Activated gamma-delta T cell (primary cell): Measurements from ENCODE around the gene INO80D.
"Not testable (repeated sequence)": the region's sequence is repeated elsewhere in the genome, so short reads cannot be mapped to it uniquely, and the experiment has no call there.

Experiments
- DNase-seq: peaks from one replicate; lab custom pipeline; 2025; lab: John Stamatoyannopoulos, UW

INO80D gene

GRCh38 chr2:205976934-205977659 is 108.9 kb downstream of the INO80D start:
- not testable (repeated sequence) for DNase-seq

GRCh38 chr2:205976120-205976814 is 109.7 kb downstream of the INO80D start:
- DNase-seq = no peak

GRCh38 chr2:205975082-205975949 is 110.7 kb downstream of the INO80D start:
- DNase-seq = no peak

GRCh38 chr2:205972113-205972512 is 113.9 kb downstream of the INO80D start:
- no peak for DNase-seq

- no peak for DNase-seq
Observed at GRCh38 chr2:205970348-205970747, 115.6 kb downstream of the INO80D start.

- DNase-seq = no peak
Observed at GRCh38 chr2:205969584-205969983, 116.4 kb downstream of the INO80D start.

GRCh38 chr2:205967391-205968075 is 118.4 kb downstream of the INO80D start:
- DNase-seq = no peak

GRCh38 chr2:205965707-205966106 is 120.3 kb downstream of the INO80D start:
- no peak for DNase-seq

GRCh38 chr2:205964111-205964761 is 121.7 kb downstream of the INO80D start:
- no peak for DNase-seq

GRCh38 chr2:205959521-205959920 is 126.5 kb downstream of the INO80D start:
- no peak for DNase-seq

- no peak for DNase-seq
Observed at GRCh38 chr2:205957452-205958154, 128.4 kb downstream of the INO80D start.

- DNase-seq = no peak
Observed at GRCh38 chr2:205954707-205955106, 131.3 kb downstream of the INO80D start.

- no peak for DNase-seq
Observed at GRCh38 chr2:205952282-205952681, 133.7 kb downstream of the INO80D start.

GRCh38 chr2:205948883-205949282 is 137.1 kb downstream of the INO80D start:
- no peak for DNase-seq

GRCh38 chr2:205948496-205948837 is 137.5 kb downstream of the INO80D start:
- no peak for DNase-seq

- no peak for DNase-seq
Observed at GRCh38 chr2:205947621-205948495, 138.1 kb downstream of the INO80D start.

- no peak for DNase-seq
Observed at GRCh38 chr2:205946226-205946625, 139.7 kb downstream of the INO80D start.
